ENCODE data around the gene VSIG10L2. TPM values are rescaled to one million over a fixed set of nuclear protein-coding genes. Genes with fewer than 3 reads are reported as not detected.

The VSIG10L2 gene
- total RNA-seq, 1 donor from 2014 or later = not detected

GRCh38 chr11:125955856-125956255, 10.0 kb downstream of the VSIG10L2 start:
- TF ChIP-seq, protein P1, sequence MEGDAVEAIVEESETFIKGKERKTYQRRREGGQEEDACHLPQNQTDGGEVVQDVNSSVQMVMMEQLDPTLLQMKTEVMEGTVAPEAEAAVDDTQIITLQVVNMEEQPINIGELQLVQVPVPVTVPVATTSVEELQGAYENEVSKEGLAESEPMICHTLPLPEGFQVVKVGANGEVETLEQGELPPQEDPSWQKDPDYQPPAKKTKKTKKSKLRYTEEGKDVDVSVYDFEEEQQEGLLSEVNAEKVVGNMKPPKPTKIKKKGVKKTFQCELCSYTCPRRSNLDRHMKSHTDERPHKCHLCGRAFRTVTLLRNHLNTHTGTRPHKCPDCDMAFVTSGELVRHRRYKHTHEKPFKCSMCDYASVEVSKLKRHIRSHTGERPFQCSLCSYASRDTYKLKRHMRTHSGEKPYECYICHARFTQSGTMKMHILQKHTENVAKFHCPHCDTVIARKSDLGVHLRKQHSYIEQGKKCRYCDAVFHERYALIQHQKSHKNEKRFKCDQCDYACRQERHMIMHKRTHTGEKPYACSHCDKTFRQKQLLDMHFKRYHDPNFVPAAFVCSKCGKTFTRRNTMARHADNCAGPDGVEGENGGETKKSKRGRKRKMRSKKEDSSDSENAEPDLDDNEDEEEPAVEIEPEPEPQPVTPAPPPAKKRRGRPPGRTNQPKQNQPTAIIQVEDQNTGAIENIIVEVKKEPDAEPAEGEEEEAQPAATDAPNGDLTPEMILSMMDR (conservative IDR thresholded peaks at IDR 0.05) = no peak
- H3K27ac Mint-ChIP-seq = no peak overlapping the region
- H3K4me3 Mint-ChIP-seq = no peak overlapping the region
- no peaks in the 10 kb centered on the region for H3K27me3 Mint-ChIP-seq
- peaks cover 13% of the 10 kb centered on the region for H3K4me1 Mint-ChIP-seq (ENCODE audit: unreplicated experiment)
- H3K9me3 Mint-ChIP-seq = no peaks in the 10 kb centered on the region
- peaks cover 17% of the 10 kb centered on the region for H3K36me3 Mint-ChIP-seq
- no peak for DNase-seq (ENCODE audit: extremely low spot score, unreplicated experiment)

DNA sequence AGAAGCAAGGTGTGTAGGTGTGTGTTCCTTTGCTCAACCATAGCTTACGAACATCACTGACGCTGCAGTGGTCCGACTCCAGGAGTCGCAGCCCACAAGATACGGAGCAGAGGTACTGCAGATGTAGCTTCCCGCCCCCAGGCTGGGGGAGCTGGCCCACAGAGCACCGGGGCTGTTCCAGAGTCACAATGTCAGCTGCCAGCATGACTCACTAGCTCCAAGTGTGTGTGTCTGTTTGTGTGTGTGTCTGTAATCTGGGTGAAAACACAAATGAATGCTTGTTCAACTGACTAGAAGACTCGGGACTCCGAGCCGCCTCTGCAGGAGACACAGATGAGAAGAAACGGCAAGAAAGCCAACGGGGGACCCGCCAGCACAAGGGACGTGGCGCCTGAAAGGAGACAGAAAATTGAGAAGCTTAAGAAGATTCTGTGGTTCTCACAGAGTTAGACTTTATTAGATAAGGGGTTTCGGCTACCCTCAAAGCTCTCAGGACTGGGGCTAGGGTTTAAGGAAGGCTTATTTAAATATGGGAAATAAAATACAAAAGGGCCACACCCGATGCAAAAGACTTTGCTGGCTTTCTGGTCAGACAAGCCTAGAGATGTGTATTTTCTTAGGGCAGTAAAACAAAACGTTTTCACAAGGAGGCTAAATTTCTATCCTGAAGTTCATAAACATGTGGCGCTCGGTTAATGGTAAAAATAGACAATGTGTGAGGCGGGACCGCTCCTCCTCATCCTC, 10.7 kb downstream of the VSIG10L2 start:
- no peak overlapping the region for H3K4me3 Mint-ChIP-seq
- peaks cover 17% of the 10 kb centered on the region for H3K36me3 Mint-ChIP-seq
- DNase-seq (ENCODE audit: extremely low spot score, unreplicated experiment) = no peak
- TF ChIP-seq, protein P1 (conservative IDR thresholded peaks at IDR 0.05) = no peak
- H3K27me3 Mint-ChIP-seq = no peaks in the 10 kb centered on the region
- H3K9me3 Mint-ChIP-seq = no peaks in the 10 kb centered on the region
- H3K4me1 Mint-ChIP-seq (ENCODE audit: unreplicated experiment) = peaks cover 8% of the 10 kb centered on the region
- no peak overlapping the region for H3K27ac Mint-ChIP-seq

DNA sequence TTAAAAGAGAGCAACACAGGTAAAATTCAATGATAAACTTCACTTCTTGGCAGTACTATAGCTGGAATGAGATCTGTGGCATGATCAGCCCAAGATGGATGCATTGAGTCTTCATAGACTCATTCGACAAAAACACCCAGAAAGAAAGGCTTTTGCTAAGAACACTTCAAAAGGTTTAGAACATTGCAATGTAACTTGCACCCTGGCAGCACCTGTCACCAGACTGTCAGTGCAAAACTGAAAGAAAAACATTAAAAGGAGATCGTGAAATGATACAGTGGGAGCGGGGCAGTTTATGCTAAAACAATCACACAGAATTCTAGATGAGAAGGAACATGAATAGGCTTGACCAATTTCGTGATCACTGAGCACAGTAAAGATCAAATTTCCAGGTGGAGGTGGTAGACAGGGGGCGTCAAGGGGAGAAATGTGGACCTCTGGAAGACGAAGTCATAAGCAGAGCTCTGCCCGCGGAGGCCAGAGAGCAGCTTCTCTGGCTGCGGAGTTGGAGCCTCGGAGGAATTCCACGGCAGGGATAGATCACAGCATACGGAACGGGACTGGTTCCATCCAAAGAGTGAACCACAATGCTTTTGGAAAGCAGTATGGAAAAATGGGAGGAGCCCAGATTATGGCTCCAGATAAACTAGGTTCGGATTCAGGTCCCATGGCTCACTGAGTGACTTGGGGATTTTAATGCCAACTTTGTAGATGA, 11.9 kb downstream of the VSIG10L2 start:
- Mint-ChIP-seq H3K9me3 (peaks cover 3% of the 10 kb centered on the region), H3K27ac (no peak overlapping the region), H3K36me3 (peaks cover 29% of the 10 kb centered on the region), H3K27me3 (no peaks in the 10 kb centered on the region), H3K4me1 (ENCODE audit: unreplicated experiment) (no peaks in the 10 kb centered on the region), H3K4me3 (no peak overlapping the region)
- TF ChIP-seq, protein P1 (conservative IDR thresholded peaks at IDR 0.05) = no peak
- no peak for DNase-seq (ENCODE audit: extremely low spot score, unreplicated experiment)

DNA sequence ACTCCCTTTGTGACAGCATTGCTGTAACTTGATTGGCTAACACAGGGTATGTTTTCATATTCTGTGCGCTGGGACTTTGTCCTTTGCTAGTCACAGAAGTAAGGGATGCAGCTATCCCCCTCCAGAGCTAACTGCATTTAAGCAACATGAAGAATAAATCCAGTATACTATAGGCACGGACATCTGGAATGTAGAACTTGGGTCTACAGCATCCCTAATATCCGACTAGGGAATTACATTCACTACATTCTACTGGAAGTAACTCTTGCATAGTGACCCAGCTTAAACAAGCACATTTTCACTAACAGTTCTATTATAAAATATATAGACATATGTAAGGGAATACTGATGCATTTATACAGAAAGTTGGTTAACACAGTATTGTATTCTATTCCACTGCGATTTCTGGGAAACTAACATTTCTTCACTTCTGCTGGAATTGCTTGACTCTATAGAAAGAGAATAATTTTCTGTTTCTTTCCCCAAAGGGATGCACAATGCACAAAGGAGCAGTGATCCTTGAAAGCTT, 13.1 kb downstream of the VSIG10L2 start:
- TF ChIP-seq, protein P1 (conservative IDR thresholded peaks at IDR 0.05) = no peak
- Mint-ChIP-seq H3K27me3 (no peaks in the 10 kb centered on the region), H3K27ac (no peak overlapping the region), H3K4me3 (no peak overlapping the region), H3K9me3 (peaks cover 9% of the 10 kb centered on the region), H3K4me1 (ENCODE audit: unreplicated experiment) (no peaks in the 10 kb centered on the region), H3K36me3 (peaks cover 39% of the 10 kb centered on the region)
- no peak for DNase-seq (ENCODE audit: extremely low spot score, unreplicated experiment)

- no peak overlapping the region for H3K4me3 Mint-ChIP-seq
- H3K27ac Mint-ChIP-seq = no peak overlapping the region
- no peaks in the 10 kb centered on the region for H3K4me1 Mint-ChIP-seq (ENCODE audit: unreplicated experiment)
- peaks cover 9% of the 10 kb centered on the region for H3K9me3 Mint-ChIP-seq
- no peaks in the 10 kb centered on the region for H3K27me3 Mint-ChIP-seq
- TF ChIP-seq, protein P1 (conservative IDR thresholded peaks at IDR 0.05) = no peak
- peaks cover 45% of the 10 kb centered on the region for H3K36me3 Mint-ChIP-seq
- no peak for DNase-seq (ENCODE audit: extremely low spot score, unreplicated experiment)
These were observed 13.7 kb downstream of the VSIG10L2 start for GRCh38 chr11:125959511-125959910.

Measured in type B pancreatic cell (in vitro differentiated cells).